GM23248 (cell line): ENCODE results near the gene ATP6V0D1.
"Not testable (repeated sequence)": the region's sequence is repeated elsewhere in the genome, so short reads cannot be mapped to it uniquely, and the experiment has no call there.

ENCODE experiments used
- EZH2 ChIP-seq: fragments of 200-600 bp; sonication (generic); IDR thresholded peaks from 2 replicates; pipeline ENCODE4 v1.6.1; 2018; ENCODE audit warnings: antibody characterized with exemption, mild to moderate bottlenecking; ENCODE audit not compliant: insufficient read depth, poor library complexity, severe bottlenecking
- EZH2phosphoT487 ChIP-seq: fragments of 200-600 bp; sonication (generic); IDR thresholded peaks from 2 replicates; pipeline ENCODE4 v1.6.1; 2018; ENCODE audit warnings: antibody characterized with exemption, moderate library complexity, mild to moderate bottlenecking, low read depth; ENCODE audit not compliant: insufficient read depth

DNA sequence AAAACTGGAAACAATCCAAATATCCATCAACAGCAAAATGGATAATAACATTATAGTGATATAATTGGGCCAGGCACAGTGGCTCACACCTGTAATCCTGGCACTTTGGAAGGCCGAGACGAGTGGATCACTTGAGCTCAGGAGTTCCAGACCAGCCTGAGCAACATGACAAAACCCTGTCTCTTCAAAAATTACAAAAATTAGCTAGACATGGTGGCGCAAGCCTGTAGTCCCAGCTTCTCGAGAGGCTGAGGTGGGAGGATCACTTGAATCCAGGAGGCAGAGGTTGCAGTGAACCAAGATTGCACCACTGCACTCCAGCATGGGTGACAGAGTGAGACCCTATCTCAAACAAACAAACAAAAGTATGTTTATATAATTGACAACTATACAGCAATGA, 6.6 kb upstream of the ATP6V0D1 start:
- not testable (repeated sequence) for TF ChIP-seq EZH2, EZH2phosphoT487
